ENCODE data around the gene ADGRV1. TPM values are rescaled to one million over a fixed set of nuclear protein-coding genes. Genes with fewer than 3 reads are reported as not detected.
A peak's percentile ranks its signal among the peaks of the same experiment; 100 is the strongest.

The ADGRV1 gene
- total and polyA plus RNA-seq, 3 donors from 2014 or later = 10.8 to 18.0 (median 12.6) TPM

- Histone ChIP-seq H3K27ac (no peak overlapping the region), H3K36me3 (ENCODE audit: low read depth, missing control alignments) (no peaks in the 10 kb centered on the region), H3K27me3 (no peaks in the 10 kb centered on the region), H3K4me3 (no peak overlapping the region), H3K9me3 (no peaks in the 10 kb centered on the region), H3K4me1 (no peaks in the 10 kb centered on the region)
- no peak for DNase-seq
- TF ChIP-seq CTCF (IDR thresholded peaks at IDR 0.05) = peak in 2 of 3 experiments; percentile 2 to 44
- TF ChIP-seq POLR2A (IDR thresholded peaks at IDR 0.05) = no peak
- WGBS, 2 donors = 14 to 37% methylated on average over 2 of the region's 2 CpGs
- intact Hi-C loops (cut with DNase I; ENCODE audit: low total_unique reads) = no loop called here
Measured at GRCh38 chr5:90866333-90866732, 307.7 kb downstream of the ADGRV1 start.

GRCh38 chr5:90866915-90867731, 308.5 kb downstream of the ADGRV1 start:
- peaks cover 5% of the 10 kb centered on the region for H3K4me1 ChIP-seq
- DNase-seq = no peak
- no peak overlapping the region for H3K27ac ChIP-seq
- 89 to 90% methylated on average over 5 of the region's 5 CpGs for WGBS, 2 donors
- H3K36me3 ChIP-seq (ENCODE audit: low read depth, missing control alignments) = no peaks in the 10 kb centered on the region
- no peaks in the 10 kb centered on the region for H3K27me3 ChIP-seq
- TF ChIP-seq CTCF (IDR thresholded peaks at IDR 0.05) = no peak
- TF ChIP-seq POLR2A (IDR thresholded peaks at IDR 0.05) = no peak
- no peaks in the 10 kb centered on the region for H3K9me3 ChIP-seq
- intact Hi-C loops (cut with DNase I; ENCODE audit: low total_unique reads) = no loop called here
- no peak overlapping the region for H3K4me3 ChIP-seq

GRCh38 chr5:90868799-90869198, 310.2 kb downstream of the ADGRV1 start:
- TF ChIP-seq CTCF (IDR thresholded peaks at IDR 0.05) = no peak
- no peak for TF ChIP-seq POLR2A (IDR thresholded peaks at IDR 0.05)
- Histone ChIP-seq H3K4me3 (no peak overlapping the region), H3K27me3 (no peaks in the 10 kb centered on the region), H3K4me1 (peaks cover 5% of the 10 kb centered on the region), H3K9me3 (no peaks in the 10 kb centered on the region), H3K36me3 (ENCODE audit: low read depth, missing control alignments) (no peaks in the 10 kb centered on the region), H3K27ac (no peak overlapping the region)
- 98% methylated on average over 4 of the region's 4 CpGs for WGBS, 2 donors
- DNase-seq = no peak
- intact Hi-C loops (cut with DNase I; ENCODE audit: low total_unique reads) = no loop called here

- no peak for DNase-seq
- no peak for TF ChIP-seq POLR2A (IDR thresholded peaks at IDR 0.05)
- no peak for TF ChIP-seq CTCF (IDR thresholded peaks at IDR 0.05)
- Histone ChIP-seq H3K36me3 (ENCODE audit: low read depth, missing control alignments) (no peaks in the 10 kb centered on the region), H3K27ac (peak overlapping the region in 1 of 2 donors; percentile 47), H3K9me3 (no peaks in the 10 kb centered on the region), H3K4me3 (no peak overlapping the region), H3K4me1 (peaks cover 5% of the 10 kb centered on the region), H3K27me3 (no peaks in the 10 kb centered on the region)
- WGBS, 2 donors = 41 to 43% methylated on average over 3 of the region's 3 CpGs
- intact Hi-C loops (cut with DNase I; ENCODE audit: low total_unique reads) = no loop called here
Measured at GRCh38 chr5:90871391-90871991, 312.9 kb downstream of the ADGRV1 start.
